ENCODE results near the gene SLC6A11. TPM values are rescaled to one million over a fixed set of nuclear protein-coding genes. Genes with fewer than 3 reads are reported as not detected.

SLC6A11 gene
- total RNA-seq, 1 donor from 2014 or later, result 3.2 TPM

- H3K36me3 ChIP-seq (ENCODE audit: control insufficient read depth, insufficient read depth, low read length), result peaks cover 2% of the 10 kb centered on the region
- TF ChIP-seq, protein P1, sequence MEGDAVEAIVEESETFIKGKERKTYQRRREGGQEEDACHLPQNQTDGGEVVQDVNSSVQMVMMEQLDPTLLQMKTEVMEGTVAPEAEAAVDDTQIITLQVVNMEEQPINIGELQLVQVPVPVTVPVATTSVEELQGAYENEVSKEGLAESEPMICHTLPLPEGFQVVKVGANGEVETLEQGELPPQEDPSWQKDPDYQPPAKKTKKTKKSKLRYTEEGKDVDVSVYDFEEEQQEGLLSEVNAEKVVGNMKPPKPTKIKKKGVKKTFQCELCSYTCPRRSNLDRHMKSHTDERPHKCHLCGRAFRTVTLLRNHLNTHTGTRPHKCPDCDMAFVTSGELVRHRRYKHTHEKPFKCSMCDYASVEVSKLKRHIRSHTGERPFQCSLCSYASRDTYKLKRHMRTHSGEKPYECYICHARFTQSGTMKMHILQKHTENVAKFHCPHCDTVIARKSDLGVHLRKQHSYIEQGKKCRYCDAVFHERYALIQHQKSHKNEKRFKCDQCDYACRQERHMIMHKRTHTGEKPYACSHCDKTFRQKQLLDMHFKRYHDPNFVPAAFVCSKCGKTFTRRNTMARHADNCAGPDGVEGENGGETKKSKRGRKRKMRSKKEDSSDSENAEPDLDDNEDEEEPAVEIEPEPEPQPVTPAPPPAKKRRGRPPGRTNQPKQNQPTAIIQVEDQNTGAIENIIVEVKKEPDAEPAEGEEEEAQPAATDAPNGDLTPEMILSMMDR (IDR thresholded peaks at IDR 0.05; ENCODE audit: insufficient read depth, low read length, severe bottlenecking), result no peak
- no peaks in the 10 kb centered on the region for H3K27me3 ChIP-seq (ENCODE audit: control insufficient read depth, insufficient read depth, low read length)
- no peak for FAIRE-seq
- DNase-seq (ENCODE audit: low read depth), result no peak
- H3K4me3 ChIP-seq (ENCODE audit: low read depth, low read length), result no peak overlapping the region
These were observed 103.6 kb downstream of the SLC6A11 start for GRCh38 chr3:10919636-10920035.

DNA sequence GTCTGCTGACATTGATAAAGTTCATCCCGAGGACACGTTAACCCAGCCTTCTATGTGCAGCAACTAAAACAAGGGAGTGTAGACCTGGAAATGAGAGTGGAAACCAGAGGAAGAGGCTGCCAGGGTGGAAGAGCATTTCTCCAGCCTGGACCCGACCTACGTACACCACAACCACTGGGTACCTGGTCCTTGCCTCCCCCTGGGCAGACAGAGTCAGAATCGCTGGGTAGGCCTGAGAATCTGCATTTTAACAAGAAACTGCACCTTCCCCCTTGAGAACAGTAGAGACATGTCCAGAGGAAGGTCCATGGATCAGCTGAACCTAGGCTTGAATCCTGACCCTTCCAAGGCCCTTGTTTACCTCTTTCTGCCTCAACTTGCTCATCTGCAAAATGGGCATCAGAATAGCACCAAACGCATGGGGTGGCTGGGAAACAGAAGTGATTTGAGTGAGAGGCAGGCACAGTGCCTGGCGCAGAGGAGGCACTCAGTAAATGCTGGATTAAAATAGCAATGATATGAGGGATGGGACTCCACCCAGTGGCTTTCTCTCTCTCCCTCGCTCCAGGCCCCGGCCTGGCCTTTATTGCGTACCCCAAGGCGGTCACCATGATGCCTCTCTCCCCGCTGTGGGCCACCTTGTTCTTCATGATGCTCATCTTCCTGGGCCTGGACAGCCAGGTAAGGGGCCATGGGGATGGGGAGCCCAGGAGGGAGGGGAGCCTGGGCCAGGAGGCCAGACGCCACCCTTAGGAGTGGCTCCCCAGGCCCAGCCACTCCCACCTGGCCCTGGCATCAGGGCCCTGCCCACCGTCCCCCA, 109.6 kb downstream of the SLC6A11 start:
- TF ChIP-seq, protein P1 (IDR thresholded peaks at IDR 0.05; ENCODE audit: insufficient read depth, low read length, severe bottlenecking), result no peak
- FAIRE-seq (peak; percentile 77), DNase-seq (ENCODE audit: low read depth) (no peak)
- no peak overlapping the region for H3K4me3 ChIP-seq (ENCODE audit: low read depth, low read length)
- H3K36me3 ChIP-seq (ENCODE audit: control insufficient read depth, insufficient read depth, low read length), result no peaks in the 10 kb centered on the region
- H3K27me3 ChIP-seq (ENCODE audit: control insufficient read depth, insufficient read depth, low read length), result no peaks in the 10 kb centered on the region

- no peaks in the 10 kb centered on the region for H3K36me3 ChIP-seq (ENCODE audit: control insufficient read depth, insufficient read depth, low read length)
- TF ChIP-seq, protein P1 (IDR thresholded peaks at IDR 0.05; ENCODE audit: insufficient read depth, low read length, severe bottlenecking), result no peak
- no peak overlapping the region for H3K4me3 ChIP-seq (ENCODE audit: low read depth, low read length)
- no peak for DNase-seq (ENCODE audit: low read depth)
- H3K27me3 ChIP-seq (ENCODE audit: control insufficient read depth, insufficient read depth, low read length), result no peaks in the 10 kb centered on the region
- peak; percentile 18 for FAIRE-seq
These were observed 110.3 kb downstream of the SLC6A11 start for GRCh38 chr3:10926256-10926810.

GRCh38 chr3:10926811-10927521, 110.9 kb downstream of the SLC6A11 start:
- Histone ChIP-seq H3K4me3 (ENCODE audit: low read depth, low read length) (no peak overlapping the region), H3K27me3 (ENCODE audit: control insufficient read depth, insufficient read depth, low read length) (no peaks in the 10 kb centered on the region), H3K36me3 (ENCODE audit: control insufficient read depth, insufficient read depth, low read length) (no peaks in the 10 kb centered on the region)
- no peak for DNase-seq (ENCODE audit: low read depth)
- no peak for FAIRE-seq
- TF ChIP-seq, protein P1 (IDR thresholded peaks at IDR 0.05; ENCODE audit: insufficient read depth, low read length, severe bottlenecking), result no peak

DNA sequence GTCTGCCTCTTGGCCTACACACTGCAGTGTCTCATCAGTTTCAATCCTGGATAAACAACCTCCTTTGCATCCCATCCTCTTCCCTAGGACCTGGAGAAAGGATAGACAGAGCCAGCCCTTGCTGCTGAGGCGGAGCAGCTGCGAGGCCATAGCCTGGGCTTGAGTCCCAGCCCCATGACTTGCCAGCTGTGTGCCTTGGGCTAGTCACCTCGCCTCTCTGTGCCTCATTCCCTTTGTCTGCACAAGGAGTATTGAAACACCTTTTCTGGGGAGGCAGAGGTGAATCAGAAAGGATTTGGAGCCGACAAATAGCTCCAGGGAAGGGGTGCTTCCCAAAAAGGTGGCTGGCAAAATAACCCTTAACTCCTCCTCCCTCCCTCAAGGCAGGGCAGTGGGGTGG, 111.5 kb downstream of the SLC6A11 start:
- no peak overlapping the region for H3K4me3 ChIP-seq (ENCODE audit: low read depth, low read length)
- no peak for FAIRE-seq
- peak; percentile 58 for DNase-seq (ENCODE audit: low read depth)
- H3K36me3 ChIP-seq (ENCODE audit: control insufficient read depth, insufficient read depth, low read length), result no peaks in the 10 kb centered on the region
- H3K27me3 ChIP-seq (ENCODE audit: control insufficient read depth, insufficient read depth, low read length), result no peaks in the 10 kb centered on the region
- TF ChIP-seq, protein P1 (IDR thresholded peaks at IDR 0.05; ENCODE audit: insufficient read depth, low read length, severe bottlenecking), result no peak
